HT1080 (cell line): ENCODE results near the gene DBX1. TPM values are rescaled to one million over a fixed set of nuclear protein-coding genes. Genes with fewer than 3 reads are reported as not detected.

Source experiments
- DNase-seq: peaks from one replicate; pipeline ENCODE4 v3.0.0-alpha.2; 2015; ENCODE audit warnings: low read depth
- total RNA-seq: library from RNA; depleted of rRNA; stranded (reverse); fragments of >200 nt; shearing (Covaris generic); gene quantifications from 2 replicates; pipeline ENCODE4 v1.2.3, GENCODE V29; 2014; rRNA removed

DBX1 gene
- total RNA-seq, 1 experiment from 2014 or later = not detected

- no peak for DNase-seq
Measured at GRCh38 chr11:20126724-20127123, 33.6 kb downstream of the DBX1 start.

DNA sequence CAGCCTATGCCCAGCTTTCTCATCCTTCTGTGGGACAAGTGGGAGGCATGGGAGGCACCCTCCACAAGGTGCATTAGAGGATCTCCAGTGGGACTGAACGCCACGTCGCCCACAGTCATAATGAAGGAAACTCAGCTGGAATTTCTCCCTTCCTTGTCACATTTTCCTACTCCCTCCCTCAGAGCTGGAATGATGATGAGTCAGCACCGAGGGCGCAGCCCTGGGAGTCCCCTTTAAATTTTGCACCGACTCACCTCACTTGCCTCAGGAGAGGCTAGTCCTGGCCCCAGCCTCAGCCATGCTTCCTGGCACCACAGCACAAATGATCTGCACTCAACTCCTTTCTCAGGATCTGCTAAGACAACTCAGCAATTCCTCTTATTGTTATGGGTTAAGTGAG is 34.3 kb downstream of the DBX1 start:
- DNase-seq = peak; percentile 72

DNA sequence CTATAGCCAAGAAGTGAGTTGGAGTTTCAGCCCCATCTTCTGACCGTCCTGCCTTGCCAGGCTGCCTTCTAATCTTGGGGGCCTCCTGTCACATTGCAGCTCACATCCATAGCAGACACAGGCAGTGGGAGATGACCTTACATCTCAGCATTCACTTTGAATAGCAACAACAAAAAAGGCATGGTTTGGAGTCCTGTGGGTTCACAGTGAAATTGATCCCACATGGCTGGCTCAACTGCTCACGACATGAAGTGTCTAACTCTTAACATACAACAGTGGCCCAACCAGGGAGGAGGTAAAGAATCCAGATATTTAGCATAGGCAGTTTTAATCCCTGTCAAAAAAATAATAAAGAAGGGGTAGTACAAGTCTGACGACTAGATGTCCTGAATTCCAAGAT is 38.1 kb downstream of the DBX1 start:
- DNase-seq = no peak

DNA sequence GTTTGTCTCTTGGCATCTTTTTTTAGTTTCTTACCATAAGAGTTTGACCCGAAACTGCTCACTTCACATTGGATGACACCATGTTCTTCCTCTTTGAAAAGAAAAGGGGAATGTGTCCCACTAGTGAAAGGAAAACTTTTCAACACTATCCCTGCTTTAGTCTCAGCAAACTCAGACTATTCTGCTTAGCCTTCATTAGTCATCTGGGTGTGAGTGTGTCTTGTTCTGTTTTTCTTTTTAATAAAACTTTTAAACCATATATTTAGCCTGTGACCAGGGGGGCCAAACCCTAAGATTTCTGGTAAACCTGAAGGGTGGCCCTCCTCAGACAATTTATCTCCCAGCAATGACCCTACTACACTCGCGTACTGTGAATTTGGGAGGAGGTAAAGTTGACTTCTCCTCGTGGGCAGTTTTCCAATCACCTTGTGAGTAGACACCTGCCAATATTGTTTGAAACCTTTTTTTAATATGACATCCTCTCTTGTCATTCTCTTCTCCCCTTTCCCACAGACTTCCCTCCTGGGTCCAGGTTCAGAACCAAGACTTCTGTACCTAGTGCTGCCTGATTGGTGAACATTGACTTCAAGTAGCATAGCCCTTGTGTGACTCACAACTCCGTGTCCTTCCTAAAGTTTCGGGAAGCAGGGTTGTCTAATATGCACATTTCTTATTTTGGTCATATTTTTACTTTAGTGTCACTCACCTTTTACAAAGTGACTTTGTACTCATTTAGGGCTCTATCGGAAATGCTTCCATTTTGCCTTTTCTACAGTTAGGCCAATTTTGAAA is 39.9 kb downstream of the DBX1 start:
- DNase-seq = no peak

DNA sequence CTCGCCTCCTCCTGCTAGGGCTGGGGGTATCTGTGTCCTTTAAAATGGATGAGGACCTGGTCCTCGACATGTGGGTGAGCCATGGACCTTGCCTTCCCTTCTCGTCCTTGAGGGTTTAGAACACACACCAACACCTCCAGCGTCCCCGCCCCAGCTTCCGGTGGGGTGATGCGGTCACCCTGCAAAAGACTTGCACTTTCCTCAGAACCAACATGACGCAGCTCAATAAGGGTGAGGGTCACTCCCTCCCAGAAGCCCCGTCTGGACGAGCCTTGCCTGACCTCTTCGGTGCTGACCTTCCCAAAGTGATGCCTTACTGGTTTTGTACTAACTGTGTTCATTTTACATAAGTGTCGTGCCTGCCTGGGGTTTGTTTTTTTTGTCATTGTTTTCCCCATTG is 41.0 kb downstream of the DBX1 start:
- DNase-seq = no peak

- no peak for DNase-seq
Measured at GRCh38 chr11:20118209-20118608, 42.1 kb downstream of the DBX1 start.

GRCh38 chr11:20117291-20117690 is 43.0 kb downstream of the DBX1 start:
- no peak for DNase-seq

- no peak for DNase-seq
Measured at GRCh38 chr11:20116825-20117224, 43.5 kb downstream of the DBX1 start.

- DNase-seq = no peak
Measured at GRCh38 chr11:20114588-20114987, 45.7 kb downstream of the DBX1 start.

DNA sequence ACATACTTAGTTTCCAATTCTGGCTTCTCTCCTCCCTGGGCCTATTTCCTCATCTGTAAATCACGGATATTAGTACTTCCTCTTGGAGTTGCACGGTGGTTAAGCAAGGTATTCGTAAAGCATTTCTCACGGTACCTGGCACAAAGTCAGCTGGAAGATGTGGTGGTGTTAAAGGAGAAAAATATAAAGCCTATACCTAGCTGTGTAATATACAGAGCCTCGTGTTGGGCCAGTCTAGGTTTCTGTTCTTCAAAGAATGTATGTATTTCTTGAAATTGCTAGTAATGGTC is 47.2 kb downstream of the DBX1 start:
- DNase-seq = no peak

GRCh38 chr11:20112291-20113148 is 47.8 kb downstream of the DBX1 start:
- peak; percentile 97 for DNase-seq

- no peak for DNase-seq
Measured at GRCh38 chr11:20111871-20112270, 48.4 kb downstream of the DBX1 start.

DNA sequence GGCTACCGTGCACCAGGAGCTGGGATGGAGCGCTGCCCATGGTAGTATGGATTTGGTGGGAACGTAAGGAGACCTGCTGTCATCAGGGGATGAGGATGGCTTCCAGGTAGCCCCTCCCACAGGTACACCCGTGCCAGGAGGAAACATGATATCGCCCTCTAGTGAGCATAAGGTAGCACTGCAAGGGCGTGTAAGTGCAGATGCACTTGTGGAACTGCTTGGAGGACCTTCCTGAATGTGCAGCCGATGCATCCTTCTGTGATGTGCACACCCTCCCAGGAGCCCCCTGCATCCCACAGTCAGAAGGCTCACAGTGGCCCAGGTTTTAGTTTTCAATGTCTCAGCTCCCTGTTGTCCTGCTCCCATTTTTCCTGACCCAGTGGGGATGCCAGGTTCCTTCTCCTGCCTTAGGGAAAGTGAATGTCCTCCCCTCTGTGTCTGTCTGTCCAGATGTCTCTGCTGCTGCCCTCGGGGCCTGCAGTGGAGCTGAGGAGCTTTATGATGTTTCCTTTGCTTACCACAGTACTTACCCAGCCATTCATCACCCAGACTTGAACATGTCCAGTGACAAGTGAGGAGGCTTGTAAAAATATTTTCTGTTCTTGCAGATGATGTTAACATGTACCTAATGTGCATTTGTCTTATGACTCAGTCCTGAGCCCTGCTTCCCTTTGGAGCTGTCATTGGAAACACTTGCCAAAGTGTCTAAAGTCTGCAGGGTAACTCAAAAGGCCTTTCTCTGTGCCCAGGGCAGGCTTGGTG is 49.2 kb downstream of the DBX1 start:
- peak; percentile 78 for DNase-seq

DNA sequence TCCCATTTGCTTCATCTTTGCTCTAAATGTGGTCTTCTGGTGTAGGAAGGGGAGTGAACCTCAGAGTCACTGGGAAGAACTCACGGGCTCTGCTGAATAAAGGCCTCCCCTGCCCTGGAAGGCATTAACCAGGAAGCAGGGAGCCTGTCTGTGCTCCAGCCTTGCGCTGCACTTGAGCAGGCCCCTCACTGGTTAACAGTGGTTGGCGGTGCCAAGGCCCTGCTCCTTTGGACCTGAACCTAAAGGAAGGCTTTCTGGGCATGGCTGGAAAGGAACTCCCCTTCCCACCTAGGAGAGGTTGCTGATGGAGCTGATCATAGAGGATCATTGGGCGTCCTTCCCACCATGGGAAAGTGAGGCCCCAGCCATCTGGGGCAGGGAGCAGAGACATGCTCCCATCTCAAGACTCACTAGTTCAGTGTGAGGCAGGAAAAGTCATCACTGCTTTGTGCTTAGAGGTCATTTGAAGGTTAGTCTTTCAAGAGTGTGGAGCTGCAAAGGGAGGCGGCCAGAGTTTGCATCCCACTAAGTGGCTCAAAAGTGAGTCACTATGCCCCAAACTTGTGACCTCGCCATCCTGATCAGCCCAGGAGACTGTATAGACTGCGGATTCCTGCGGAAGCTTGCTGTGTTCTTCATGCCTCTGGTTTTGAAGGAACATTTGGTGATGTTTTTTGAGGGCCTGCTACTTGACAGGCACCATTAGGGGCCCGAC is 50.4 kb downstream of the DBX1 start:
- peak; percentile 10 for DNase-seq

Other genes starting within 250 kb of the DBX1 start
- gene HTATIP2, start 203.2 kb upstream of the DBX1 start, total RNA-seq = 0.13 and 0.18 TPM in 2 replicates
- gene PRMT3, start 227.2 kb upstream of the DBX1 start, total RNA-seq = 37.0 and 37.8 TPM in 2 replicates